RWPE1 (cell line): ENCODE measurements around the gene C4orf54.

Experiments used
- CTCF ChIA-PET: fragments of 350-600 bp; sonication (Branson Sonifier 250); formaldehyde crosslinking; extraction: SDS; loops from one replicate; lab custom pipeline; 2021; lab: Yijun Ruan, JAX
- POLR2A ChIA-PET: fragments of 400-600 bp; formaldehyde crosslinking; extraction: SDS; loops from one replicate; lab custom pipeline; 2020; ENCODE audit warnings: antibody characterized with exemption; ENCODE audit not compliant: low non-redundant PET; lab: Yijun Ruan, JAX
- DNase-seq: peaks from one replicate; pipeline ENCODE4 v3.0.0; 2012; ENCODE audit warnings: low spot score
- H3K27ac ChIP-seq: fragments of 450-650 bp; 2 replicates; pipeline ENCODE4 v1.5.1; 2017
- CTCF ChIP-seq: fragments of 450-650 bp; conservative IDR thresholded peaks from 2 replicates; pipeline ENCODE4 v1.5.1; 2017; ENCODE audit warnings: low read depth, mild to moderate bottlenecking

Gene C4orf54

GRCh38 chr4:99651016-99651769 is 6.4 kb downstream of the C4orf54 start:
- no peak overlapping the region for H3K27ac ChIP-seq
- POLR2A ChIA-PET, result no interaction called here
- TF ChIP-seq CTCF, result no peak
- DNase-seq, result no peak
- CTCF ChIA-PET, result no interaction called here

- H3K27ac ChIP-seq, result no peak overlapping the region
- no peak for DNase-seq
- ChIA-PET CTCF (no interaction called here), POLR2A (no interaction called here)
- TF ChIP-seq CTCF, result no peak
Measured at GRCh38 chr4:99649778-99650177, 7.8 kb downstream of the C4orf54 start.

- H3K27ac ChIP-seq, result no peak overlapping the region
- ChIA-PET CTCF (no interaction called here), POLR2A (no interaction called here)
- no peak for TF ChIP-seq CTCF
- no peak for DNase-seq
Measured at GRCh38 chr4:99649208-99649607, 8.4 kb downstream of the C4orf54 start.

- TF ChIP-seq CTCF, result no peak
- ChIA-PET CTCF (interaction anchor here (0.6 kb wide), 1 partner anchor 185 kb away, joined by 3 read pairs; no protein-coding TSS in a partner anchor), POLR2A (no interaction called here)
- DNase-seq, result no peak
- no peak overlapping the region for H3K27ac ChIP-seq
Measured at GRCh38 chr4:99648321-99648720, 9.3 kb downstream of the C4orf54 start.

- ChIA-PET CTCF (interaction anchor here (0.6 to 0.7 kb wide), 2 partner anchors 68 to 72 kb away, joined by 3 to 4 read pairs; partner anchors contain the start of gene MTTP), POLR2A (no interaction called here)
- DNase-seq, result no peak
- TF ChIP-seq CTCF, result no peak
- no peak overlapping the region for H3K27ac ChIP-seq
Measured at GRCh38 chr4:99647071-99647470, 10.6 kb downstream of the C4orf54 start.

GRCh38 chr4:99645638-99646037 is 12.0 kb downstream of the C4orf54 start:
- H3K27ac ChIP-seq, result no peak overlapping the region
- ChIA-PET POLR2A (no interaction called here), CTCF (no interaction called here)
- no peak for DNase-seq
- no peak for TF ChIP-seq CTCF
